NCI-H2196 (cell line): ENCODE measurements around the gene LTK.
"Not testable (repeated sequence)": the region's sequence is repeated elsewhere in the genome, so short reads cannot be mapped to it uniquely, and the experiment has no call there.

Experiments used
- DNase-seq: peaks from one replicate; lab custom pipeline; 2025; ENCODE audit not compliant: unreplicated experiment; lab: John Stamatoyannopoulos, UW

The LTK gene

GRCh38 chr15:41480396-41481140 is 33.1 kb downstream of the LTK start:
- DNase-seq, result no peak

- DNase-seq, result no peak
Measured at GRCh38 chr15:41476416-41477048, 37.1 kb downstream of the LTK start.

- DNase-seq, result no peak
Measured at GRCh38 chr15:41474941-41475340, 38.7 kb downstream of the LTK start.

- no peak for DNase-seq
Measured at GRCh38 chr15:41474436-41474835, 39.2 kb downstream of the LTK start.

- DNase-seq, result no peak
Measured at GRCh38 chr15:41473418-41473817, 40.2 kb downstream of the LTK start.

GRCh38 chr15:41469644-41470043 is 44.0 kb downstream of the LTK start:
- not testable (repeated sequence) for DNase-seq

- DNase-seq, result no peak
Measured at GRCh38 chr15:41466711-41467110, 46.9 kb downstream of the LTK start.

- peak; percentile 14 for DNase-seq
Measured at GRCh38 chr15:41465822-41466421, 47.7 kb downstream of the LTK start.

GRCh38 chr15:41464889-41465580 is 48.6 kb downstream of the LTK start:
- no peak for DNase-seq

GRCh38 chr15:41462084-41462795 is 51.4 kb downstream of the LTK start:
- no peak for DNase-seq
